Activated CD4-positive, alpha-beta memory T cell treated with anti-CD3 and anti-CD28 coated beads for 36 hours (primary cell): ENCODE data around the gene RAD51B. TPM values are rescaled to one million over a fixed set of nuclear protein-coding genes. Genes with fewer than 3 reads are reported as not detected.
A peak's percentile ranks its signal among the peaks of the same experiment; 100 is the strongest.
"Not testable (repeated sequence)": the region's sequence is repeated elsewhere in the genome, so short reads cannot be mapped to it uniquely, and the experiment has no call there.

ENCODE experiments used
- CTCF ChIA-PET: fragments of 350-600 bp; sonication (Branson Sonifier 250); formaldehyde crosslinking; loops from one replicate; lab custom pipeline; 2021; ENCODE audit warnings: antibody characterized with exemption, inconsistent platforms; lab: Charles Lee
- POLR2A ChIA-PET: fragments of 350-600 bp; sonication (Branson Sonifier 250); formaldehyde crosslinking; loops from one replicate; lab custom pipeline; 2021; ENCODE audit warnings: antibody characterized with exemption; lab: Charles Lee
- DNase-seq: peaks from one replicate; pipeline ENCODE4 v3.0.0-alpha.2; 2020
- H3K27ac Mint-ChIP-seq: one replicate; pipeline ENCODE4 v1.8.0; 2021; ENCODE audit warnings: mixed read lengths
- H3K27me3 Mint-ChIP-seq: one replicate; pipeline ENCODE4 v1.8.0; 2021; ENCODE audit warnings: mixed read lengths
- H3K36me3 Mint-ChIP-seq: one replicate; pipeline ENCODE4 v1.8.0; 2021; ENCODE audit warnings: mixed read lengths
- H3K4me1 Mint-ChIP-seq: one replicate; pipeline ENCODE4 v1.8.0; 2021; ENCODE audit warnings: low read depth, mixed read lengths
- H3K4me3 Mint-ChIP-seq: one replicate; pipeline ENCODE4 v1.8.0; 2021; ENCODE audit warnings: mild to moderate bottlenecking, mixed read lengths
- H3K9me3 Mint-ChIP-seq: one replicate; pipeline ENCODE4 v1.8.0; 2021; ENCODE audit warnings: mixed read lengths
- intact Hi-C: fragments of 100-400 bp; cut with micrococcal nuclease; formaldehyde crosslinking; loops from one replicate; pipeline ENCODE4 v1.15.1; 2023
- total RNA-seq, 2 experiments: library from RNA; stranded (reverse); gene quantifications; one replicate each; pipeline ENCODE4 v1.2.3, GENCODE V29; 2021

Gene RAD51B
- total RNA-seq, 2 experiments from 2014 or later, result 32.3 to 34.3 TPM

GRCh38 chr14:68657300-68658028 lies 837.9 kb downstream of the RAD51B start:
- CTCF ChIA-PET, result interaction anchor here (1.2 kb wide), 1 partner anchor 152 kb away, joined by 3 read pairs; no protein-coding TSS in a partner anchor
- POLR2A ChIA-PET, result no interaction called here
- peaks cover 8% of the 10 kb centered on the region for H3K4me1 Mint-ChIP-seq
- H3K4me3 Mint-ChIP-seq, result no peak overlapping the region
- no peak for DNase-seq
- intact Hi-C loops, result no loop called here
- no peaks in the 10 kb centered on the region for H3K36me3 Mint-ChIP-seq
- no peaks in the 10 kb centered on the region for H3K9me3 Mint-ChIP-seq
- no peaks in the 10 kb centered on the region for H3K27me3 Mint-ChIP-seq
- H3K27ac Mint-ChIP-seq, result no peak overlapping the region

GRCh38 chr14:68658029-68658509 lies 838.5 kb downstream of the RAD51B start:
- DNase-seq, result no peak
- H3K4me3 Mint-ChIP-seq, result no peak overlapping the region
- H3K36me3 Mint-ChIP-seq, result no peaks in the 10 kb centered on the region
- ChIA-PET POLR2A (no interaction called here), CTCF (no interaction called here)
- H3K27ac Mint-ChIP-seq, result no peak overlapping the region
- peaks cover 13% of the 10 kb centered on the region for H3K4me1 Mint-ChIP-seq
- H3K27me3 Mint-ChIP-seq, result no peaks in the 10 kb centered on the region
- no peaks in the 10 kb centered on the region for H3K9me3 Mint-ChIP-seq
- intact Hi-C loops, result no loop called here

- ChIA-PET CTCF (interaction anchor here (0.6 kb wide), 1 partner anchor 159 kb away, joined by 4 read pairs; no protein-coding TSS in a partner anchor), POLR2A (interaction anchor here (0.6 kb wide), 1 partner anchor 134 kb away, joined by 3 read pairs; the partner anchor contains the start of gene ZFP36L1)
- intact Hi-C loops, result no loop called here
- peaks cover 25% of the 10 kb centered on the region for H3K4me1 Mint-ChIP-seq
- no peak overlapping the region for H3K4me3 Mint-ChIP-seq
- DNase-seq, result no peak
- no peaks in the 10 kb centered on the region for H3K9me3 Mint-ChIP-seq
- H3K27me3 Mint-ChIP-seq, result no peaks in the 10 kb centered on the region
- no peak overlapping the region for H3K27ac Mint-ChIP-seq
- no peaks in the 10 kb centered on the region for H3K36me3 Mint-ChIP-seq
Measured at GRCh38 chr14:68658943-68659931, 839.7 kb downstream of the RAD51B start.

GRCh38 chr14:68660495-68660894 lies 840.9 kb downstream of the RAD51B start:
- Mint-ChIP-seq H3K36me3 (no peaks in the 10 kb centered on the region), H3K4me1 (peaks cover 36% of the 10 kb centered on the region), H3K27me3 (no peaks in the 10 kb centered on the region), H3K4me3 (no peak overlapping the region), H3K9me3 (no peaks in the 10 kb centered on the region), H3K27ac (no peak overlapping the region)
- no peak for DNase-seq
- CTCF ChIA-PET, result interaction anchor here (0.7 to 1.0 kb wide), 2 partner anchors 103 to 268 kb away, joined by 3 to 4 read pairs; no protein-coding TSS in a partner anchor
- intact Hi-C loops, result loop anchor here (5.0 kb wide), 2 partner anchors 37 to 408 kb away; no protein-coding TSS in a partner anchor
- POLR2A ChIA-PET, result no interaction called here

- POLR2A ChIA-PET, result no interaction called here
- no peak overlapping the region for H3K4me3 Mint-ChIP-seq
- no peak overlapping the region for H3K27ac Mint-ChIP-seq
- no peaks in the 10 kb centered on the region for H3K27me3 Mint-ChIP-seq
- no peaks in the 10 kb centered on the region for H3K9me3 Mint-ChIP-seq
- CTCF ChIA-PET, result no interaction called here
- H3K4me1 Mint-ChIP-seq, result peaks cover 44% of the 10 kb centered on the region
- no peaks in the 10 kb centered on the region for H3K36me3 Mint-ChIP-seq
- DNase-seq, result no peak
- intact Hi-C loops, result loop anchor here (2.0 to 5.0 kb wide), 4 partner anchors 36 to 409 kb away; no protein-coding TSS in a partner anchor
Measured at GRCh38 chr14:68661226-68662225, 841.9 kb downstream of the RAD51B start.

- intact Hi-C loops, result loop anchor here (2.0 to 5.0 kb wide), 4 partner anchors 35 to 410 kb away; no protein-coding TSS in a partner anchor
- ChIA-PET CTCF (interaction anchor here (0.7 to 3.4 kb wide), 4 partner anchors 100 to 154 kb away, joined by 3 to 23 read pairs (median 14); no protein-coding TSS in a partner anchor), POLR2A (interaction anchor here (2.3 to 3.5 kb wide), 2 partner anchors 118 to 128 kb away, joined by 17 to 26 read pairs; no protein-coding TSS in a partner anchor)
- Mint-ChIP-seq H3K27ac (peak overlapping the region; percentile 71), H3K9me3 (no peaks in the 10 kb centered on the region), H3K27me3 (no peaks in the 10 kb centered on the region), H3K4me3 (no peak overlapping the region), H3K4me1 (peaks cover 47% of the 10 kb centered on the region), H3K36me3 (no peaks in the 10 kb centered on the region)
- no peak for DNase-seq
Measured at GRCh38 chr14:68662392-68662791, 842.8 kb downstream of the RAD51B start.

- intact Hi-C loops, result loop anchor here (1.0 to 5.0 kb wide), 6 partner anchors 22 to 411 kb away; no protein-coding TSS in a partner anchor
- Mint-ChIP-seq H3K4me1 (peaks cover 47% of the 10 kb centered on the region), H3K4me3 (peak overlapping the region; percentile 16), H3K27ac (peak overlapping the region; percentile 71)
- CTCF ChIA-PET, result interaction anchor here (0.7 to 3.4 kb wide), 7 partner anchors 18 to 153 kb away, joined by 3 to 23 read pairs (median 7); no protein-coding TSS in a partner anchor
- H3K27me3 Mint-ChIP-seq, H3K9me3 Mint-ChIP-seq, DNase-seq, H3K36me3 Mint-ChIP-seq: not testable (repeated sequence)
- POLR2A ChIA-PET, result interaction anchor here (0.8 to 3.5 kb wide), 7 partner anchors 22 to 128 kb away, joined by 3 to 26 read pairs (median 12); no protein-coding TSS in a partner anchor
Measured at GRCh38 chr14:68662826-68663225, 843.2 kb downstream of the RAD51B start.

- ChIA-PET POLR2A (interaction anchor here (0.8 to 3.5 kb wide), 12 partner anchors 22 to 180 kb away, joined by 3 to 26 read pairs (median 8); partner anchors contain the start of gene ZFP36L1), CTCF (interaction anchor here (0.6 to 3.4 kb wide), 13 partner anchors 13 to 416 kb away, joined by 3 to 23 read pairs (median 3); no protein-coding TSS in a partner anchor)
- peaks cover 47% of the 10 kb centered on the region for H3K4me1 Mint-ChIP-seq
- peak; percentile 72 for DNase-seq
- H3K36me3 Mint-ChIP-seq, result no peaks in the 10 kb centered on the region
- intact Hi-C loops, result loop anchor here (1.0 to 5.0 kb wide), 6 partner anchors 22 to 411 kb away; no protein-coding TSS in a partner anchor
- H3K4me3 Mint-ChIP-seq, result peak overlapping the region; percentile 24
- H3K27me3 Mint-ChIP-seq, result no peaks in the 10 kb centered on the region
- no peaks in the 10 kb centered on the region for H3K9me3 Mint-ChIP-seq
- peak overlapping the region; percentile 71 for H3K27ac Mint-ChIP-seq
Measured at GRCh38 chr14:68663385-68664076, 844.0 kb downstream of the RAD51B start.

GRCh38 chr14:68664225-68664681 lies 844.7 kb downstream of the RAD51B start:
- POLR2A ChIA-PET, result interaction anchor here (0.7 to 3.5 kb wide), 13 partner anchors 14 to 351 kb away, joined by 3 to 26 read pairs (median 8); partner anchors contain the start of gene ZFP36L1
- peak; percentile 71 for DNase-seq

More at GRCh38 chr14:68664225-68664681, 844.7 kb downstream of the RAD51B start:
- CTCF ChIA-PET, result interaction anchor here (0.6 to 3.4 kb wide), 13 partner anchors 12 to 416 kb away, joined by 3 to 23 read pairs (median 3); no protein-coding TSS in a partner anchor
- intact Hi-C loops, result loop anchor here (5.0 kb wide), 2 partner anchors 33 to 412 kb away; no protein-coding TSS in a partner anchor
- no peaks in the 10 kb centered on the region for H3K9me3 Mint-ChIP-seq
- H3K36me3 Mint-ChIP-seq, result no peaks in the 10 kb centered on the region
- peaks cover 47% of the 10 kb centered on the region for H3K4me1 Mint-ChIP-seq
- peak overlapping the region; percentile 24 for H3K4me3 Mint-ChIP-seq
- H3K27ac Mint-ChIP-seq, result peak overlapping the region; percentile 71
- no peaks in the 10 kb centered on the region for H3K27me3 Mint-ChIP-seq
